ENCODE measurements around the gene ACLY. TPM values are rescaled to one million over a fixed set of nuclear protein-coding genes. Genes with fewer than 3 reads are reported as not detected.

The ACLY gene
- total and polyA plus RNA-seq, 10 of the 15 experiments (the other 5 are each of a cell fraction or from before 2014, with no cell fraction given), result 32.6 to 224 (median 114) TPM

DNA sequence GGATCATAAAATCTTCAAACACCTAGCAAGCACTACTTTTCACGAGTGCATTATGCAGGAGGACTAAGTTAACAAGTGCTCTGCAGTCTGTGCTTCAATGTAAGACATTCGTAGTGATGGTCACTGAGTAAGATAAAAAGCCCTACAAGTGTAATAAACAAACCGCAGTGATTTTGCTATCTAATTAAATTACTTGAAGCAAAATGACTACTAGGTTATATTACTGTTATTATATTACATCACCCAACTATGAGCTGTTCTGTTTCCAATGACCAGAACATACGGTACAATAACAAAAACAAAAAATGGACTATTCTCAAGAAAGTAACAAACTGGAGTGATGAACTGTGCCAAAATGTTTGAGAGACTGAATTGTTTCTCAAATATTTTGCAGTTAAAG, 70.0 kb downstream of the ACLY start:
- Histone ChIP-seq H3K36me3 (ENCODE audit: control insufficient read depth in 2 of 2, insufficient read depth in 2 of 2, low read length in 1 of 2) (peaks cover 5 to 7% of the 10 kb centered on the region in 2 experiments), H3K9me3 (replicated peaks; ENCODE audit: control insufficient read depth, insufficient read depth, low read length) (no peaks in the 10 kb centered on the region), H3K4me2 (ENCODE audit: control insufficient read depth, insufficient read depth) (no peak overlapping the region), H4K20me1 (ENCODE audit: control insufficient read depth, insufficient read depth) (no peaks in the 10 kb centered on the region), H3K4me3 (no peak overlapping the region), H3K79me2 (ENCODE audit: control insufficient read depth, insufficient read depth, low read length) (peaks cover 19% of the 10 kb centered on the region), H3K27me3 (replicated peaks in 1 of 2; ENCODE audit: control insufficient read depth in 2 of 2, insufficient read depth in 2 of 2, low read length in 1 of 2) (no peaks in the 10 kb centered on the region), H3K4me1 (ENCODE audit: control insufficient read depth, insufficient read depth, low read length) (peaks cover 8% of the 10 kb centered on the region; the same call in 1 of the 2 replicates), H3K27ac (ENCODE audit: control insufficient read depth, insufficient read depth) (no peak overlapping the region), H3K9ac (ENCODE audit: control insufficient read depth, insufficient read depth, low read length) (no peak overlapping the region), H2AFZ (ENCODE audit: control insufficient read depth, low read depth, low read length) (no peak overlapping the region)
- POLR2A ChIA-PET, result interaction anchor here (1.0 to 1.4 kb wide), 3 partner anchors 10 to 82 kb away, joined by 3 to 5 read pairs (median 4); partner anchors contain the start of gene ODAD4
- TF ChIP-seq YBX1 (IDR thresholded peaks at IDR 0.05) (no peak), TCF3 (IDR thresholded peaks at IDR 0.05; ENCODE audit: borderline replicate concordance, insufficient read depth, low read depth, low read length) (no peak), JUND (IDR thresholded peaks at IDR 0.05; ENCODE audit: low read depth, low read length) (no peak), ATF2 (IDR thresholded peaks at IDR 0.05; ENCODE audit: low read length) (no peak), MYC (IDR thresholded peaks at IDR 0.05; ENCODE audit: insufficient read depth, insufficient read length, insufficient replicate concordance, low read length, severe bottlenecking) (no peak), MLLT1 (IDR thresholded peaks at IDR 0.05) (no peak), NFYA (IDR thresholded peaks at IDR 0.05; ENCODE audit: borderline replicate concordance, low read depth, low read length) (no peak)
- RAD21 ChIA-PET (ENCODE audit: unreplicated experiment), result interaction anchor here (1.0 to 2.1 kb wide), 6 partner anchors 11 to 77 kb away, joined by 3 to 15 read pairs (median 5); partner anchors contain the start of genes KLHL10, KLHL11 and P3H4
- ATAC-seq (no peak; the same call in 2 of the 3 replicates), FAIRE-seq (no peak), DNase-seq (ENCODE audit: low read depth, low spot score) (no peak)
- in situ Hi-C loops (cut with MboI) (no loop called here), intact Hi-C loops (cut with micrococcal nuclease; ENCODE audit: unreplicated experiment) (no loop called here)
- CTCF ChIA-PET, result interaction anchor here (1.2 to 2.7 kb wide), 4 partner anchors 15 to 159 kb away, joined by 3 to 18 read pairs (median 4); partner anchors contain the start of gene KLHL11
- WGBS (ENCODE audit: insufficient coverage, insufficient replicate concordance, low lambda C conversion rate, missing lambda C conversion rate), result 81% methylated on average over 4 of the region's 4 CpGs
- BruUV-seq (replicated peaks), result no TSS peak
- SMC1A ChIA-PET (ENCODE audit: uncharacterized antibody, unreplicated experiment), result interaction anchor here (1.3 to 5.2 kb wide), 4 partner anchors 11 to 81 kb away, joined by 3 to 33 read pairs (median 8); partner anchors contain the start of genes KLHL10, KLHL11, ODAD4 and P3H4

All from GM12878 (cell line).